Activated CD8-positive, alpha-beta memory T cell treated with anti-CD3 and anti-CD28 coated beads for 4 hours (primary cell): Measurements from ENCODE around the gene ACOT2.

Experiments used
- DNase-seq, 2 donors: peaks; one replicate each; pipeline ENCODE4 v3.0.0-alpha.2; 2020; ENCODE audit warnings: low read depth in 2 of 2

Gene ACOT2

GRCh38 chr14:73613419-73613963 is 44.5 kb downstream of the ACOT2 start:
- no peak for DNase-seq

GRCh38 chr14:73616831-73617230 is 47.8 kb downstream of the ACOT2 start:
- DNase-seq, result no peak

GRCh38 chr14:73619524-73619923 is 50.5 kb downstream of the ACOT2 start:
- no peak for DNase-seq

- DNase-seq, result no peak
Observed at GRCh38 chr14:73620268-73620667, 51.3 kb downstream of the ACOT2 start.

GRCh38 chr14:73623504-73624054 is 54.6 kb downstream of the ACOT2 start:
- no peak for DNase-seq
